Heart right ventricle (tissue), 16 donors: ENCODE results near the gene CNTN2. TPM values are rescaled to one million over a fixed set of nuclear protein-coding genes. Genes with fewer than 3 reads are reported as not detected.

Experiments
- ATAC-seq, 8 donors: fragments of 200-7000 bp; cut with Tn5 transposase; one replicate each; pipeline ENCODE4 v1.9.1; 2020; ENCODE audit warnings: mild to moderate bottlenecking in 8 of 8, moderate library complexity in 8 of 8, moderate number of reproducible peaks in 1 of 8
- DNase-seq, 2 donors: peaks; one replicate each; pipeline ENCODE4 v3.0.0-alpha.2; 2020
- H3K27ac ChIP-seq, 10 donors: fragments of 200-600 bp; sonication (generic) in 2 of 10; one replicate each; pipeline versions ENCODE4 v1.5.0 to v1.8.0; 2020 to 2022; ENCODE audit warnings: mild to moderate bottlenecking in 3 of 10
- H3K27me3 ChIP-seq, 7 donors: fragments of 200-600 bp; one replicate each; pipeline ENCODE4 v1.8.0; 2021 to 2022; ENCODE audit warnings: mild to moderate bottlenecking in 2 of 7
- H3K36me3 ChIP-seq, 9 donors: fragments of 200-600 bp; sonication (generic) in 1 of 9; one replicate each; pipeline versions ENCODE4 v1.5.0 to v1.8.0; 2020 to 2022; ENCODE audit warnings: mild to moderate bottlenecking in 2 of 9
- H3K4me1 ChIP-seq, 9 donors: fragments of 200-600 bp; sonication (generic) in 1 of 9; one replicate each; pipeline versions ENCODE4 v1.5.0 to v1.8.0; 2020 to 2022; ENCODE audit warnings: mild to moderate bottlenecking in 4 of 9
- H3K4me3 ChIP-seq, 10 donors: fragments of 200-600 bp; sonication (generic) in 2 of 10; one replicate each; pipeline versions ENCODE4 v1.5.0 to v1.8.0; 2020 to 2022; ENCODE audit warnings: mild to moderate bottlenecking in 7 of 10, moderate library complexity in 2 of 10
- H3K9me3 ChIP-seq, 11 donors: fragments of 200-600 bp in 10 of 11; sonication (generic) in 2 of 11; one replicate each; pipeline versions ENCODE4 v1.5.0 to v1.8.0; 2013 to 2022; ENCODE audit warnings: mild to moderate bottlenecking in 2 of 11, control low read depth in 1 of 11, moderate library complexity in 1 of 11
- CTCF ChIP-seq, 9 donors: fragments of 200-600 bp; sonication (generic) in 2 of 9; IDR thresholded peaks; one replicate each; pipeline versions ENCODE4 v1.5.0 to v1.8.0; 2021 to 2022; ENCODE audit warnings: antibody characterized with exemption in 9 of 9, mild to moderate bottlenecking in 5 of 9, moderate library complexity in 1 of 9
- WGBS, 2 donors: extraction: QIAGEN DNeasy Blood & Tissue Kit; methylation state at CpG; one replicate each; pipeline ENCODE4 v1.1.7; 2013; ENCODE audit warnings: inconsistent platforms in 1 of 2; 5-methylcytosine and 5-hydroxymethylcytosine counted together
- intact Hi-C, 10 donors: fragments of 100-400 bp; cut with DNase I; formaldehyde crosslinking; loops; one replicate each; pipeline versions ENCODE4 v1.11.1 to v1.14.2; 2022
- polyA plus RNA-seq, 2 donors: library from polyadenylated mRNA; stranded (reverse); fragments of 200-250 nt; gene quantifications; one replicate each; pipeline ENCODE4 v1.2.3, GENCODE V29; 2013
- total RNA-seq, 10 donors: library from RNA; stranded (reverse); fragmentation: NEBNext Ultra II Directional in 3 of 10; extraction: Animal tissue kit (Norgen Biotek cat#: 25700) in 3 of 10; gene quantifications; one replicate each; pipeline versions ENCODE4 v1.2.1 to v1.2.4, GENCODE V29; 2021 to 2023
- donor health status: Arrhythmogenic right ventricular cardiomyopathy.
- donor health status: ischemic (EF 13 %, LVEDD 7.1; RV severe dilation, severe dysfunction).
- donor health status: healthy with polysubstance abuse.
- donor health status: DM: no; HTN: yes; CAD: no.
- donor health status: DM: no; HTN: no; CAD: no.
- donor health status: ischemic (EF 25% LVEDD 6.9; RV normal size, moderate dysfunction).
- donor health status: ischemic (EF 25% LVEDD 5.7; RV mildly dilated, moderate dysfunction).
- donor health status: healthy.
- donor health status: DM: yes; HTN: yes; CAD: no.
- donor health status: Ischemic cardiomyopathy.
- donor health status: ischemic (EF 35%, LVEDD 5.7; RV mildly dilated, moderate dysfunction).
- donor health status: nonischemic (EF 11% LVEDD 7.7; RV severe dilation, severe dysfunction).
- donor health status: DM: yes; HTN: yes; CAD: no.
- donor health status: PGD.
- donor health status: ischemic (EF 29% LVEDD 5.4; RV normal size, mild dysfunction).
- donor health status: nonischemic (EF 23%, LVEDD 6.1; RV moderate dilation, normal function).

The CNTN2 gene
- total and polyA plus RNA-seq, 12 donors = 0.04 to 0.73 (median 0.25) TPM; not detected in 3

GRCh38 chr1:205075642-205076155, 32.7 kb downstream of the CNTN2 start:
- intact Hi-C loops = loop anchor here in 1 of 10 donors (10.0 kb wide), 1 partner anchor 179 kb away; no protein-coding TSS in a partner anchor
- WGBS, 2 donors = 69 to 78% methylated on average over 7 of the region's 7 CpGs
- ATAC-seq = no peak

DNA sequence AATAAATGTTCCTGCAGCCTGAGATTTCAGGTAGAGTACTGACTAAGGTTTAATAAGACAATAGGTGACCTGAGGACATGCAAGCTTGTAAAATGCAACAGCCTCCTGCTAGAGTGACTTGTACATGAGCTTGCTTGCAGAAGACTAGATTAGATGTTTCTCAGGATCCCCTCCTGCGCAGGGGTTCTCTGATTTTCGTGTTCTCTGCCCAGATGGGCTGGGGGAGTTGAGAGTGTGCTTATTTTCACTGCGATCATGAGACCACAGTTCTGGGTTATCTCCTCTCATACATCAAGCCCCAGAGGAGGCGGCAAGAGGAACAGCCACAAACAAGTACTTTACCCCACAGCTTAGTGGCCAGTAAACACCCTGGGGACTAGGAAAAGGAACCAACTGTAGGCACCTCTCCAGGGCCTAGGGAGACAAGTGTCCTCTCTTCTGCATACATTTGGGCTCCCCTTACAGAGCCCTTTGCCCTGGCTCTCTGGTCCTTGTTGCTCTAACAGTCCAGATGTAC, 33.3 kb downstream of the CNTN2 start:
- Histone ChIP-seq H3K27ac (no peak overlapping the region), H3K9me3 (no peaks in the 10 kb centered on the region), H3K27me3 (no peaks in the 10 kb centered on the region), H3K4me3 (no peak overlapping the region), H3K36me3 (no peaks in the 10 kb centered on the region), H3K4me1 (peaks cover 0 to 17% (median 6%) of the 10 kb centered on the region in 9 donors)
- DNase-seq = no peak
- 72 to 76% methylated on average over 4 of the region's 4 CpGs for WGBS, 2 donors
- intact Hi-C loops = loop anchor here in 1 of 10 donors (10.0 kb wide), 1 partner anchor 178 kb away; no protein-coding TSS in a partner anchor
- ATAC-seq = no peak
- no peak for TF ChIP-seq CTCF (IDR thresholded peaks at IDR 0.05)

More at GRCh38 chr1:205075642-205076155, 32.7 kb downstream of the CNTN2 start:
- no peak for TF ChIP-seq CTCF (IDR thresholded peaks at IDR 0.05)
- Histone ChIP-seq H3K27ac (no peak overlapping the region), H3K36me3 (no peaks in the 10 kb centered on the region), H3K4me1 (peaks cover 0 to 17% (median 6%) of the 10 kb centered on the region in 9 donors), H3K9me3 (no peaks in the 10 kb centered on the region), H3K27me3 (no peaks in the 10 kb centered on the region), H3K4me3 (no peak overlapping the region)
- no peak for DNase-seq

DNA sequence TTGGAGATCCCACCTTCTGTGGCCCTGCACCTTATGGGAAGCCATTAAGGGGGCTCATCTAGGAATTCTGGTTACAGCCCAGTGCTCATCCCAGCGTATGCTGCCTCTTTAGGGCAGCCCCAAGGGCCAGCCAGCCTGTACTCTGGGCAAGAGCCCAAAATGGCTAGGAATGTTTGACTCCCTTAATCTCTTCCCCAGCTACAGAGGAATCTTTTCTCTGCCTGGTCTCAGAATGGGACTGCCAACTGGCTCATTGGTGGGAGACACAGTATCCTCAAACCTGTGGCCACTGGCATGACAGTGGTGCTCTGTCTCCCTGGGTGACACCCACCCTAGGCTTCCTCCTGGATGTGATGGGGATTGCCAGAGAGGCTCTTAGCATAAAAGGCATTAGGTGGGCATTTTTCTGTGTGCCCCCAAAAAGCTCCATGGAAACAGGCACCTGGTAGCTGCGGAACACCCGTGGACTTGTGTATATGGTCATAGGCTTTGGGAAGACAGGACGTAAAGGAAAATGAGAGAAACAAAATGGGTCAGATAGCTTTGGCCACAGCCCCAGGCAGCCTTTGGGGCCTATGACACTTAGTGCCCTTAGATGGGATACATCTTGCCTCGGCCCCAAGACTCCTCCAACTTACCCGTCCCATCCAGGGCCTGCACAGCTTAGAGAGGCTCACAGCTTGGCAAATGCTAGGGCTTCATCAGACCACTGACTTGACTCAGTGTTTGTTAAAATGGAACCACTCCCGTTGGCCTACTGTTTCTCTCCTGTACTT, 34.3 kb downstream of the CNTN2 start:
- peak in 1 of 2 donors; percentile 28 for DNase-seq
- ATAC-seq = peak; percentile 52 to 93 (median 81)
- Histone ChIP-seq H3K9me3 (no peaks in the 10 kb centered on the region), H3K4me1 (peaks cover 0 to 17% (median 6%) of the 10 kb centered on the region in 9 donors), H3K36me3 (peaks cover 0 to under 1% (median 0%) of the 10 kb centered on the region in 9 donors), H3K4me3 (no peak overlapping the region), H3K27ac (no peak overlapping the region), H3K27me3 (no peaks in the 10 kb centered on the region)
- no peak for TF ChIP-seq CTCF (IDR thresholded peaks at IDR 0.05)
- intact Hi-C loops = loop anchor here in 1 of 10 donors (10.0 kb wide), 1 partner anchor 177 kb away; no protein-coding TSS in a partner anchor
- WGBS, 2 donors = 90 to 92% methylated on average over 7 of the region's 7 CpGs

DNA sequence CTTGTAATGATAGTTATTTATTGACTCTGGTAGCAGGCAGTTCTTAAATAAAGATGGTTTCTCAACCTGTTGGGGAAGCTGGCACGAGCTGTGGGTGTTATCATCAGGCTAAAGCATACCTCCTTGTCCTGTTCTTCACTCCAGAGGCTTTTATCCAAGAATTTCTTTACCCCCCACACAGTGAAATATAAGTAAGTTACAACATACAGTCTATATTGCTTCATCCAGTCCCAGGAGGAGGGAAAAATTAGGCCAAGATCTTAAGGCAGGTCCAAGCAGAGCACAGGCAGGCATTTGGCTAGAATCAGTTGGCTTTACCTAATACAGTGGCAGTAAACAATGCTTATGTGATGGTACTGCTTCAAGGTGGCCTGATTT, 34.9 kb downstream of the CNTN2 start:
- TF ChIP-seq CTCF (IDR thresholded peaks at IDR 0.05) = no peak
- Histone ChIP-seq H3K27ac (no peak overlapping the region), H3K36me3 (peaks cover 0 to 6% (median 0%) of the 10 kb centered on the region in 9 donors), H3K9me3 (no peaks in the 10 kb centered on the region), H3K4me1 (peaks cover 0 to 17% (median 6%) of the 10 kb centered on the region in 9 donors), H3K4me3 (no peak overlapping the region), H3K27me3 (no peaks in the 10 kb centered on the region)
- ATAC-seq (no peak), DNase-seq (no peak)
- WGBS, 2 donors = 83 to 85% methylated on average over 1 of the region's 1 CpG
- intact Hi-C loops = loop anchor here in 1 of 10 donors (10.0 kb wide), 1 partner anchor 177 kb away; no protein-coding TSS in a partner anchor
